SK-MEL-5 (cell line): Measurements from ENCODE around the gene USP47. TPM values are rescaled to one million over a fixed set of nuclear protein-coding genes. Genes with fewer than 3 reads are reported as not detected.

Experiments
- DNase-seq: peaks from one replicate; pipeline ENCODE4 v3.0.0-alpha.2; 2016; ENCODE audit warnings: low read depth, low spot score
- in situ Hi-C: cut with HindIII; loops from 2 replicates; pipeline ENCODE4 v1.10.0; 2016; ENCODE audit warnings: low sequenced_read_pairs, high pct_unique_total_duplicates, low pct_unique_long_range_greater_than_20kb
- total RNA-seq: library from RNA; depleted of rRNA; stranded (reverse); fragments of >200 nt; shearing (Covaris generic); gene quantifications from 2 replicates; pipeline ENCODE4 v1.2.3, GENCODE V29; 2014

The USP47 gene
- total RNA-seq, 1 experiment from 2014 or later, result 32.6 TPM

GRCh38 chr11:11980841-11981308 lies 139.1 kb downstream of the USP47 start:
- in situ Hi-C loops, result no loop called here
- DNase-seq, result no peak

GRCh38 chr11:11981364-11981763 lies 139.6 kb downstream of the USP47 start:
- in situ Hi-C loops, result no loop called here

GRCh38 chr11:11981840-11982239 lies 140.1 kb downstream of the USP47 start:
- DNase-seq, result no peak
- in situ Hi-C loops, result no loop called here

More at GRCh38 chr11:11981364-11981763, 139.6 kb downstream of the USP47 start:
- no peak for DNase-seq

- no peak for DNase-seq
- in situ Hi-C loops, result no loop called here
These were observed 140.7 kb downstream of the USP47 start for GRCh38 chr11:11982461-11982860.

- DNase-seq, result no peak
- in situ Hi-C loops, result no loop called here
These were observed 141.2 kb downstream of the USP47 start for GRCh38 chr11:11982975-11983374.

- no peak for DNase-seq
- in situ Hi-C loops, result no loop called here
These were observed 141.7 kb downstream of the USP47 start for GRCh38 chr11:11983427-11983826.

GRCh38 chr11:11984563-11984962 lies 142.8 kb downstream of the USP47 start:
- no peak for DNase-seq
- in situ Hi-C loops, result no loop called here

GRCh38 chr11:11985016-11985715 lies 143.4 kb downstream of the USP47 start:
- no peak for DNase-seq
- in situ Hi-C loops, result no loop called here

GRCh38 chr11:11985954-11986949 lies 144.5 kb downstream of the USP47 start:
- in situ Hi-C loops, result no loop called here
- no peak for DNase-seq

GRCh38 chr11:11987503-11988022 lies 145.8 kb downstream of the USP47 start:
- DNase-seq, result peak; percentile 36
- in situ Hi-C loops, result no loop called here

GRCh38 chr11:11988099-11988651 lies 146.4 kb downstream of the USP47 start:
- in situ Hi-C loops, result no loop called here
- DNase-seq, result no peak

GRCh38 chr11:11988681-11989261 lies 147.0 kb downstream of the USP47 start:
- no peak for DNase-seq
- in situ Hi-C loops, result no loop called here

- no peak for DNase-seq
- in situ Hi-C loops, result no loop called here
These were observed 148.3 kb downstream of the USP47 start for GRCh38 chr11:11989774-11990744.

GRCh38 chr11:11992257-11993212 lies 150.8 kb downstream of the USP47 start:
- DNase-seq, result no peak
- in situ Hi-C loops, result no loop called here

GRCh38 chr11:11993839-11994238 lies 152.1 kb downstream of the USP47 start:
- peak; percentile 74 for DNase-seq
- in situ Hi-C loops, result no loop called here

GRCh38 chr11:11995601-11996000 lies 153.8 kb downstream of the USP47 start:
- in situ Hi-C loops, result no loop called here
- DNase-seq, result no peak
